Naive thymus-derived CD4-positive, alpha-beta T cell (primary cell): Measurements from ENCODE around the gene RAD51B. TPM values are rescaled to one million over a fixed set of nuclear protein-coding genes. Genes with fewer than 3 reads are reported as not detected.

Experiments
- ATAC-seq: fragments of 150-1000 bp; cut with Tn5 transposase; 2 replicates; pipeline ENCODE4 v1.10.0; 2021; ENCODE audit warnings: mild to moderate bottlenecking, moderate library complexity
- CTCF ChIA-PET: fragments of 350-600 bp; sonication (Branson Sonifier 250); formaldehyde crosslinking; loops from one replicate; lab custom pipeline; 2021; ENCODE audit warnings: antibody characterized with exemption; lab: Charles Lee
- POLR2A ChIA-PET: fragments of 350-600 bp; sonication (Branson Sonifier 250); formaldehyde crosslinking; loops from one replicate; lab custom pipeline; 2021; ENCODE audit warnings: antibody characterized with exemption, inconsistent platforms; lab: Charles Lee
- DNase-seq, 9 donors: peaks; one replicate each; pipeline versions ENCODE4 v3.0.0 to v3.0.0-alpha.2; 2020 to 2022; ENCODE audit warnings: mixed read lengths in 1 of 9
- H3K27ac ChIP-seq: one replicate; pipeline ENCODE4 v1.7.0; 2013; ENCODE audit warnings: mild to moderate bottlenecking, low read depth, low read length, moderate library complexity
- H3K27me3 ChIP-seq, 2 donors: one replicate each; pipeline ENCODE4 v1.7.0; 2013; ENCODE audit warnings: low read length in 2 of 2, mild to moderate bottlenecking in 2 of 2, moderate library complexity in 2 of 2; ENCODE audit not compliant: control insufficient read depth in 2 of 2, insufficient read depth in 2 of 2
- H3K36me3 ChIP-seq, 3 experiments: 1 replicate in 2 of 3; 2 replicates in 1 of 3; pipeline ENCODE4 v1.7.0; 2013; ENCODE audit warnings: low read length in 3 of 3, mild to moderate bottlenecking in 3 of 3, moderate library complexity in 1 of 3; ENCODE audit not compliant: insufficient read depth in 3 of 3, control insufficient read depth in 2 of 3
- H3K4me1 ChIP-seq, 2 donors: one replicate each; pipeline ENCODE4 v1.7.0; 2013; ENCODE audit warnings: low read length in 2 of 2, mild to moderate bottlenecking in 2 of 2, moderate library complexity in 1 of 2; ENCODE audit not compliant: control insufficient read depth in 2 of 2, insufficient read depth in 2 of 2
- H3K4me3 ChIP-seq: 2 replicates; pipeline ENCODE4 v1.7.0; 2013; ENCODE audit warnings: mild to moderate bottlenecking, low read length
- H3K9me3 ChIP-seq, 3 experiments: 1 replicate in 2 of 3; 2 replicates in 1 of 3; pipeline ENCODE4 v1.7.0; 2013; ENCODE audit warnings: low read length in 3 of 3; ENCODE audit not compliant: control insufficient read depth in 2 of 3
- H3K27ac Mint-ChIP-seq, 9 donors: one replicate each; pipeline ENCODE4 v1.8.0; 2020 to 2022; ENCODE audit warnings: mixed read lengths in 9 of 9, mild to moderate bottlenecking in 8 of 9, moderate library complexity in 5 of 9, inconsistent platforms in 2 of 9
- H3K27me3 Mint-ChIP-seq, 5 donors: one replicate each; pipeline ENCODE4 v1.8.0; 2021 to 2022; ENCODE audit warnings: mixed read lengths in 5 of 5, mild to moderate bottlenecking in 1 of 5
- H3K36me3 Mint-ChIP-seq, 5 donors: one replicate each; pipeline ENCODE4 v1.8.0; 2020 to 2022; ENCODE audit warnings: mixed read lengths in 5 of 5, mild to moderate bottlenecking in 3 of 5, inconsistent platforms in 1 of 5
- H3K4me1 Mint-ChIP-seq, 7 donors: one replicate each; pipeline ENCODE4 v1.8.0; 2020 to 2022; ENCODE audit warnings: mixed read lengths in 7 of 7, mild to moderate bottlenecking in 3 of 7, inconsistent platforms in 1 of 7
- H3K4me3 Mint-ChIP-seq, 10 donors: one replicate each; pipeline ENCODE4 v1.8.0; 2020 to 2022; ENCODE audit warnings: mild to moderate bottlenecking in 10 of 10, mixed read lengths in 10 of 10, moderate library complexity in 6 of 10, inconsistent platforms in 2 of 10
- H3K9me3 Mint-ChIP-seq, 11 donors: one replicate each; pipeline ENCODE4 v1.8.0; 2020 to 2022; ENCODE audit warnings: mixed read lengths in 11 of 11, mild to moderate bottlenecking in 4 of 11, inconsistent platforms in 1 of 11, moderate library complexity in 1 of 11
- intact Hi-C, 2 donors: fragments of 100-400 bp; cut with micrococcal nuclease; formaldehyde crosslinking; loops; one replicate each; pipeline ENCODE4 v1.15.1; 2023
- polyA plus RNA-seq, 2 donors: library from polyadenylated mRNA; unstranded; fragments of 300-500 nt; fragmentation: Illumina TruSeq; gene quantifications; one replicate each; pipeline ENCODE4 v1.2.3, GENCODE V29; 2021
- total RNA-seq, 6 experiments: library from RNA in 5 of 6; stranded (reverse) in 5 of 6; gene quantifications; 1 replicate in 5 of 6; 2 replicates in 1 of 6; pipeline ENCODE4 v1.2.3 and lab custom pipeline; 2021 to 2026

Gene RAD51B
- total and polyA plus RNA-seq, 7 experiments from 2014 or later: 15.0 to 42.2 (median 28.8) TPM

DNA sequence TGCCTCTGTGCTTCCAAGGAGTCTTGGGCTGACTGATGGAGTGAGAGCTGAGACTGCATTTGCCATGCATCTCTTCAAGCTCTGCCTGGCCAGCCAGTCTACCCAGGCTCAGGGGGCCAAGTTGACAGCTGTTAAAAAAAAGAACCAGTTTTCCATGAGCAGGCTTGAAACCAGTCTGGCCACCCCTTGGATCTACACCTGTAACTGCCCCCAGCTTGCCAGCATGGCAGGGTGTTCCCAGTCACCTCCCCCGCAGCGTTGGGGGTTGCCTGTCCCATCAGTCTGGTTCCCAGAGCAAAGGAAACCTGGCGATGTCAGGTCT, 770.6 kb downstream of the RAD51B start:
- peak overlapping the region in 1 of 9 donors; percentile 36 for H3K27ac Mint-ChIP-seq

DNA sequence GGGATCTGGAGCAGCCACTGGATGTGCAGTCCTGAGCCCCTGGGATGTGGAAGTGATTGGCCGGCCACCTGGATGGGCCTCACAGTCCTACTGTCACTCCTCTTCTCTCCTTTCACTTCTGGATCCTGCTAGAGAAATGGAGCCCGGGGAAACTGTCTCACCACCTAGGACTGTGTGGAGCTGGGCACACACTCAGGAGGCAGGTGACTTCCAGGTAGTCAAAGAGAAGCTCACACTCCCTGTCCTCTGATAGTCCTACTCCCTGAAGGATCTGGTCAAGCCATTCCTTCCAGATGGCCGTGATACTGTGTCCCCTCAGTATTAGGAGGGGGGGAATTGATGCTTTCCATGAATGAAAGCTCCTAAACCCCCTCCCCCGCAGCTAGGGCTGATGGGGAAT, 772.2 kb downstream of the RAD51B start:
- Mint-ChIP-seq H3K27me3 (no peaks in the 10 kb centered on the region), H3K9me3 (peaks cover 0 to 3% (median 0%) of the 10 kb centered on the region in 11 donors), H3K4me1 (peaks cover 6 to 35% (median 22%) of the 10 kb centered on the region in 7 donors), H3K4me3 (no peak overlapping the region), H3K27ac (peak overlapping the region in 1 of 9 donors; percentile 24), H3K36me3 (peaks cover 0 to 2% (median 0%) of the 10 kb centered on the region in 5 donors)
- H3K36me3 ChIP-seq: no peaks in the 10 kb centered on the region
- H3K9me3 ChIP-seq: no peaks in the 10 kb centered on the region
- H3K27me3 ChIP-seq: no peaks in the 10 kb centered on the region
- intact Hi-C loops: loop anchor here in 1 of 2 donors (5.0 kb wide), 1 partner anchor 669 kb away; no protein-coding TSS in a partner anchor
- H3K27ac ChIP-seq: no peak overlapping the region
- no peak for ATAC-seq
- no peak for DNase-seq
- H3K4me1 ChIP-seq: peaks cover 0 to 11% of the 10 kb centered on the region in 2 donors
- CTCF ChIA-PET: no interaction called here
- POLR2A ChIA-PET: no interaction called here
- H3K4me3 ChIP-seq: no peak overlapping the region

More for the DNA sequence above, 770.6 kb downstream of the RAD51B start:
- Mint-ChIP-seq H3K4me3 (no peak overlapping the region), H3K36me3 (peaks cover 0 to 2% (median 0%) of the 10 kb centered on the region in 5 donors), H3K27me3 (no peaks in the 10 kb centered on the region), H3K4me1 (peaks cover 6 to 35% (median 22%) of the 10 kb centered on the region in 7 donors), H3K9me3 (peaks cover 0 to 3% (median 0%) of the 10 kb centered on the region in 11 donors)
- H3K36me3 ChIP-seq: no peaks in the 10 kb centered on the region
- POLR2A ChIA-PET: no interaction called here
- intact Hi-C loops: loop anchor here in 1 of 2 donors (5.0 kb wide), 1 partner anchor 668 kb away; no protein-coding TSS in a partner anchor
- no peak overlapping the region for H3K4me3 ChIP-seq
- no peak for ATAC-seq
- H3K27me3 ChIP-seq: no peaks in the 10 kb centered on the region
- H3K4me1 ChIP-seq: peaks cover 0 to 11% of the 10 kb centered on the region in 2 donors
- CTCF ChIA-PET: no interaction called here
- DNase-seq: no peak
- no peaks in the 10 kb centered on the region for H3K9me3 ChIP-seq
- H3K27ac ChIP-seq: no peak overlapping the region

DNA sequence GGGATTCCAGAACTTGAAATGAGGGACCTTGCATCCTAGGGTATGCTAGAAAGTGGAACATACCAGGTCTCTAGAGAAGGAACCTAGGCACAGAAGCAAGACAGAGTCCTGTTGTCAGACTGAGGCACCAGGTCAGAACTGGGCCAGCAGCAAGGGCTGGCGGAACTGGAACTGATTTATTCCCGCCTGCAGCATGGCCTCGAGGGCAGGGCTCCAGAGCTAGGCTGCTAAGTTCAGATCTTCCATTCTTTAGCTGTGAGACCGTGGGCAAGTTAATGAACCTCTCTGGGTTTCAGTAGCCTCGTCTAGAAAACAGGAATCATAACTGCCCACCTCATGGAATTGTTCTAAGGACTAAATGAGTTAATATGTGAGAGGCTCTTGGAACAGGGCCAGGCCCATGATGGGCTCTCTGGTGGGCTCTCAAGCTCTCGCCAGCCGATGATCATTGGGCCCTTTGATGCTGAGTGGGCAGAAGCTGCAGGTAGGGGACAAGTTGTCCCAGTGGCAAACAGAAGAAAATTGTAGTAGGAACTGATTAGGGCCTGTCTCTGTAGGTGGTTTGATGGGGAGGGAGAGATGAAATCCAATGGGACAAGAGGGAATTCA, 773.5 kb downstream of the RAD51B start:
- Mint-ChIP-seq H3K4me3 (no peak overlapping the region), H3K27ac (peak overlapping the region in 4 of 9 donors; percentile 20 to 80 (median 59)), H3K27me3 (no peaks in the 10 kb centered on the region), H3K36me3 (peaks cover 0 to 5% (median 0%) of the 10 kb centered on the region in 5 donors), H3K4me1 (peaks cover 6 to 35% (median 22%) of the 10 kb centered on the region in 7 donors), H3K9me3 (peaks cover 0 to 5% (median 0%) of the 10 kb centered on the region in 11 donors)
- no peaks in the 10 kb centered on the region for H3K9me3 ChIP-seq
- no peak overlapping the region for H3K4me3 ChIP-seq
- H3K27me3 ChIP-seq: no peaks in the 10 kb centered on the region
- intact Hi-C loops: loop anchor here in 1 of 2 donors (5.0 kb wide), 1 partner anchor 671 kb away; no protein-coding TSS in a partner anchor
- CTCF ChIA-PET: no interaction called here
- DNase-seq (no peak), ATAC-seq (no peak)
- POLR2A ChIA-PET: no interaction called here
- peaks cover 0 to 11% of the 10 kb centered on the region in 2 donors for H3K4me1 ChIP-seq
- no peak overlapping the region for H3K27ac ChIP-seq
- no peaks in the 10 kb centered on the region for H3K36me3 ChIP-seq

DNA sequence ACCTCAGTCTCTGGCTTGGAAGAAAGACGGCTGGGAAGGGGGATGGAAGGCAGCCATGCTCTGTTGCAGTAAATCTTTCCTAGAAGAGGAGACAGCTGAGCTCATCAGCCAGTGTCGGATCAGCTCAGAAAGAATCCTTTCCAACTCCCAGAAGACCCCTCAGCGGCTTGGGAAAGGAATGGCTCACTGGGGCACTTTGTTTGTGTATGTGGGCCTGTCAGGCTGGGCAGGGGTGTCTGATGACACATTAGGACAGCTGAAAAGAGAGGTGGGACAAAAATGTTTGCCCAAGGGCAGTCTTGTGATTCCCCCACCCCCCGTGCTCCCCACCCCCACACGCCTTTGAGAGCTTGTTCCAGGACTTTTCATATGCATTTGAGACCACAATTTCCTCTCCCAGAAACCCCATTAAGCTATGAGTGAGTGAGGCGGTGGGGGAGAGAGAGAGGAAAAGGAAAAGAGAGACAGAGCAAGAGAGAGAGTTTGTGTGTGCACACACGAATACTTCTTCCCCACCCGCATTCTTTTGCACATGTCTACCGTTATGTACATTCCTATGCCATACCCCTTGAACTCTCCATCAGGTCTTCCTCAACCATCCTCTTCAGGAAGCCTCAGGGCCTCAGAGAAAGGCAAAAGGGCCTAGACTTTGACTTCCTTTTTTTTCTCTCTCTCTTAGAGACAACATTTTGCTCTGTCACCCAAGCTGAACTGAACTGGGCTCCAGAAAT, 774.4 kb downstream of the RAD51B start:
- Mint-ChIP-seq H3K4me3 (peak overlapping the region in 3 of 10 donors; percentile 33 to 79 (median 46)), H3K36me3 (peaks cover 0 to 5% (median 0%) of the 10 kb centered on the region in 5 donors), H3K27me3 (no peaks in the 10 kb centered on the region), H3K4me1 (peaks cover 6 to 35% (median 22%) of the 10 kb centered on the region in 7 donors), H3K9me3 (peaks cover 0 to 5% (median 0%) of the 10 kb centered on the region in 11 donors), H3K27ac (peak overlapping the region in 7 of 9 donors; percentile 20 to 89 (median 50))
- intact Hi-C loops: loop anchor here in 1 of 2 donors (5.0 kb wide), 1 partner anchor 672 kb away; no protein-coding TSS in a partner anchor
- ChIA-PET CTCF (no interaction called here), POLR2A (no interaction called here)
- Histone ChIP-seq H3K4me3 (no peak overlapping the region), H3K27ac (no peak overlapping the region), H3K36me3 (no peaks in the 10 kb centered on the region), H3K9me3 (no peaks in the 10 kb centered on the region), H3K27me3 (no peaks in the 10 kb centered on the region), H3K4me1 (peaks cover 0 to 11% of the 10 kb centered on the region in 2 donors)
- DNase-seq: no peak
- peak; percentile 28 for ATAC-seq

DNA sequence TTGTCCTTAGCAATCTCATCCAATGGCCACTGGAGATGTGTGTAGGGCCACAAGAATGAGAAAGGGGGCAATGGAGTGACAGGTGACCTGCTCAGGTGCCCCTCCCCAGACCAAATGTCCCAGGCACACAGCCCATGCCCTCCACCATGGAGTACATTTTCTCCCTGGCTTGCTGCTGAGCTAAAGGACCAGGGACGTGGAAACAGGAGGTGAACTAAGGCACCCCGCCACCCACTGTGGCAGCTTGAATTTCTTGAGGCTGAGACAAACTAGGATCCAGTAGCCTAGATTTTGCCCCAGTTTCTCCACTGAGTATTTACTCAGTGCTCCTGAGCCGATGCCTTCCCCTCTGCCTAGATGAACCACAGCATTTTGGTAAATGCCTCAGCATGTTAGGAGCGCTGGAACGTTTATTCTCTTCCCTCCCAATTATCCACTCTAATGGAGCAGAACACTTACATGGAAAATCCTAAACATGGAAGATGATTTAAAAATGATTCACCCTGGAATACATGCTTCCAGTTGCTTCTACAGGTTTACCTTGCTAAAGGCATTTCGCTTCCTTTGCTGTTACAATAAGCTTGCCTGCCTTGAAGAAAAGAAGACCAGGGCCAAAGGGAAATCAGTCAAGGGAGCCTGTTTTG, 775.3 kb downstream of the RAD51B start:
- intact Hi-C loops: loop anchor here in 1 of 2 donors (5.0 kb wide), 1 partner anchor 673 kb away; no protein-coding TSS in a partner anchor
- Mint-ChIP-seq H3K27ac (peak overlapping the region in 3 of 9 donors; percentile 20 to 69 (median 46)), H3K27me3 (no peaks in the 10 kb centered on the region), H3K9me3 (peaks cover 0 to 5% (median 0%) of the 10 kb centered on the region in 11 donors), H3K4me1 (peaks cover 6 to 29% (median 22%) of the 10 kb centered on the region in 7 donors), H3K4me3 (no peak overlapping the region), H3K36me3 (peaks cover 0 to 5% (median 0%) of the 10 kb centered on the region in 5 donors)
- POLR2A ChIA-PET: interaction anchor here (0.6 kb wide), 1 partner anchor 192 kb away, joined by 3 read pairs; no protein-coding TSS in a partner anchor
- no peak overlapping the region for H3K27ac ChIP-seq
- DNase-seq (no peak), ATAC-seq (no peak)
- H3K4me1 ChIP-seq: peaks cover 0 to 11% of the 10 kb centered on the region in 2 donors
- CTCF ChIA-PET: no interaction called here
- H3K4me3 ChIP-seq: no peak overlapping the region
- no peaks in the 10 kb centered on the region for H3K9me3 ChIP-seq
- no peaks in the 10 kb centered on the region for H3K36me3 ChIP-seq
- no peaks in the 10 kb centered on the region for H3K27me3 ChIP-seq

DNA sequence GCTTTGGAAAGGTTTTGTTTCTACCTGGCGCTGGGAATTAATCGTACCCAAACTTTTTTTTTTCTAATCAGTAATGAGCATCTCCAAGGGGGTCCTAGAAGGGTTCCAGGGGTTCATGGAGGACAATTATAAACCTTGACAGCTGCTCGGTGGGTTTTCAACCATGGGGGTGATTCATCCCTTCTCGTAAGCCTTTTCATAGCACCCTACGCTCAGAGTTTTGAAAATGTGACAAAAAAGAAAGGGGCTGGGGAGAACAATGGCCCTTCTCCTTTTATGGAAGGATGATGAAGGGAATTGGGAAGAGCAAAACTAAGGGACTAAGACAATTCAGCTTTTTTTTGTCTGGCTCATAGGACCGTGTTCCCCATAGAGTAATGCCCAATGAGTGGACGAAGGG, 776.6 kb downstream of the RAD51B start:
- CTCF ChIA-PET: no interaction called here
- Mint-ChIP-seq H3K4me1 (peaks cover 6 to 26% (median 15%) of the 10 kb centered on the region in 7 donors), H3K36me3 (peaks cover 0 to 5% (median 0%) of the 10 kb centered on the region in 5 donors), H3K27me3 (no peaks in the 10 kb centered on the region), H3K27ac (no peak overlapping the region), H3K9me3 (peaks cover 0 to 5% (median 0%) of the 10 kb centered on the region in 11 donors), H3K4me3 (no peak overlapping the region)
- ATAC-seq: no peak
- no peak overlapping the region for H3K27ac ChIP-seq
- intact Hi-C loops: no loop called here
- H3K4me3 ChIP-seq: no peak overlapping the region
- no peak for DNase-seq
- no peaks in the 10 kb centered on the region for H3K9me3 ChIP-seq
- peaks cover 0 to 11% of the 10 kb centered on the region in 2 donors for H3K4me1 ChIP-seq
- H3K27me3 ChIP-seq: no peaks in the 10 kb centered on the region
- H3K36me3 ChIP-seq: no peaks in the 10 kb centered on the region
- POLR2A ChIA-PET: interaction anchor here (0.6 kb wide), 1 partner anchor 36 kb away, joined by 3 read pairs; no protein-coding TSS in a partner anchor
